ENCODE measurements around the gene PXK. TPM values are rescaled to one million over a fixed set of nuclear protein-coding genes. Genes with fewer than 3 reads are reported as not detected.

The PXK gene
- total RNA-seq, 1 donor from 2014 or later, result 55.1 TPM

DNA sequence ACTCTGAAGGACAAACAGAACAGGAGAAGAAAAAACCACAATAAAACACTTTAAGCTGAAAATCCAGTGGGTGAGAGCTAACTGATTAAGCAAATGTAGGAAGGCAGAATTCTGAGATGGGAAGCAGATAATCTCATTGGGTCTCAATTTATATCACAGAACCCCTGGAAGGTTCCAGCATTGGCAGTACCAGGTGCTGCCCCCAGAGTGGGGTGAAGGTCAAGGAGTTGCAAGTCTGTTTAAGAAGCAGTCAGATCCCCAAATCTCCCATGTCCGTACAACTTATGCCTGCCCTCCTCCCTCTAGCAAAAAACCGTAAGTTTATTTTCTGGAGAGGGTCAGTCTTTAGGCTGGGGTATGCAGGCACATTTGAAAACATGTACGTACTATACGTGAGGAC is 45.1 kb downstream of the PXK start:
- intact Hi-C loops (cut with micrococcal nuclease), result no loop called here

DNA sequence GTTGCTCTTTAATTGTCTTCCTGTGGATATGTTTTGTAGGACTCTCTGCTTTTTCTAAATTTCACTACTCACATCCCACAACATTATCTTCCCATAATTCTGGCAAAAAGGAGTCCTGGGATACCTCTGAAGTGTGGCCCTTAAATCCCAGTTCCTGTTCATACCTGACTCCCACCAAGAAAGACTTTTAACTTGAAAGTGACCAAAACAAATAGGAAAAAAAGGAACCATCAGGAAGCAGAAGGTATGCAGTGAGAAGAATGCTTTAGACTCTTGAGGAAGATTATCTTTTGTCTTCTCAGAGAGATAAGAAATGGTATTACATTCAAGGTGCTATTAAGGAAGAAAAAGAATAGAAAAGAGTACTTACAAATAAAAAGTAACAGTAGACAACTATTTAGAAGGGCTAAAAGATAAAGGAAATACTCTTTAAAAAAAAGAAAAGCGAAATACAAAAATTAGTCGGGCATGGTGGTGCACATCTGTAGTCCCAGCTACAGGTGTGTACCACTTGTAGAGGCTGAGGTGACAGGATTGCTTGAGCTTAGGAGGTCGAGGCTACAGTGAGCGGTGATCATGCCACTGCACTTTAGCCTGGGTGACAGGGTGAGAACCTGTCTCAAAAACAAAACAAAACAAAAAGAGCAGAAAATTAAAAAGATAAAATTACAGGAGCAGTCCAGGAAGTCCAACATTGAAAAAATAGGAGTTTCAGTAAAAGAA is 46.8 kb downstream of the PXK start:
- intact Hi-C loops (cut with micrococcal nuclease), result no loop called here

GRCh38 chr3:58383476-58383875 is 50.8 kb downstream of the PXK start:
- intact Hi-C loops (cut with micrococcal nuclease), result no loop called here

GRCh38 chr3:58383904-58384303 is 51.2 kb downstream of the PXK start:
- intact Hi-C loops (cut with micrococcal nuclease), result no loop called here

DNA sequence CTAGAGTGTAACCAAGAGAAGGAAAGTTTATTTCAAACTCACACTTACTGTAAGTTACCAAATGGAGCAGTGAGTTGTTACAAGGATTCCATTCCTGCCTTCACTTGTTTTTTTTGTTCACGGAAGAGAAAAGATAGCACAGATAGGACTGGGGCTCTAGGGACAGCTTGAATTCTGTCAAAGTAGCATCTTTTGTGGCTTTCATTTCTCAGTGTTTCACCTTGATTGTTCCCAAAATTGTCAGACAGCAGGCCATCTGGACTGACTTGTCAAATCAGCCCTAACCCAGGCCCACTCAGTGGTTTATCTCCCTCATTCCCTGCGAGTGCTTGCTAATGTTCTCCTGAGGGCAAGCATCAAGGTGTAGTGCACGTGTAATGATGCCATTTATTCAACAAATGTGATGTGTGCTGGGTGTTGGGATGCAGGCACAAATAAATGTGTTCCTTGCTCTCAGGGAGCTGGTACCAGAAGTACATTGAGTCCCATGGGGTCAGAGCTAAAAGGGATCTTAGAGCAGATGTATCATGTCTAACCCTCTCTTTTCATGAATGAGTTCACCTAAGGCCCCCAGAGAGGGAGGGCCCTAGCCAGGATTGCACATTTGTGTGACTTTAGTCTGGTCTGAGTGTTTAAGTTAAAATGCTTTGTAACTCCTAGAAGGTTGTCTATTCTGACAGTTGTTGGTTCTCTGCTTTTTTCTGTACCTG is 51.8 kb downstream of the PXK start:
- intact Hi-C loops (cut with micrococcal nuclease), result no loop called here

GRCh38 chr3:58386626-58387365 is 54.1 kb downstream of the PXK start:
- intact Hi-C loops (cut with micrococcal nuclease), result loop anchor here (2.0 kb wide), 1 partner anchor 32 kb away; no protein-coding TSS in a partner anchor

- intact Hi-C loops (cut with micrococcal nuclease), result loop anchor here (1.0 to 2.0 kb wide), 3 partner anchors 15 to 53 kb away; no protein-coding TSS in a partner anchor
Observed at GRCh38 chr3:58387650-58388546, 55.2 kb downstream of the PXK start.

DNA sequence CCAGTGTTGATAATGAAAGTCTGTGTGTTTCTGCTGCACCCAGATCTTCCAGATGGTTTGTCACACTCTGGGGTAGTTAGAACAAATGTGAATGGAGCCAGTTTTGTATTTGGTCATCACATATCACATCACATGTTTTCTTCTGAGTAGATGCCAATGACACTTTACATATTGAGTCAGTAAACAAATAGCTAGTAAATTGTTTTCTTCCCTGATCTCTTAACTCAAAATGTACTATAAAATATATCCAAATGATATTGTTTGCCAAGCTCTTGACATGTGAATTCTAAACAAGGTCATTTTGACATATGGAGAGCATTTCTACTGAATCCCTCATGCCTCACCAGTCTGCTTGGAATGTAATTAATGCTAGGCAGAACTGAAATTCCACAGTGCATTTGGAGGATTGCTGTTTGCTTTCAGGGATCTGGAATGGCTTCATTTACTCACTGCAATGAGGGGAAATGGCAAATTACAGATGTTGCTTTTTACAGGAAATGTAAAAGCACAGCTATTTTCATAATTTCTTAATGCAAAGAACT is 55.9 kb downstream of the PXK start:
- intact Hi-C loops (cut with micrococcal nuclease), result loop anchor here (1.0 to 2.0 kb wide), 2 partner anchors 14 to 53 kb away; no protein-coding TSS in a partner anchor

DNA sequence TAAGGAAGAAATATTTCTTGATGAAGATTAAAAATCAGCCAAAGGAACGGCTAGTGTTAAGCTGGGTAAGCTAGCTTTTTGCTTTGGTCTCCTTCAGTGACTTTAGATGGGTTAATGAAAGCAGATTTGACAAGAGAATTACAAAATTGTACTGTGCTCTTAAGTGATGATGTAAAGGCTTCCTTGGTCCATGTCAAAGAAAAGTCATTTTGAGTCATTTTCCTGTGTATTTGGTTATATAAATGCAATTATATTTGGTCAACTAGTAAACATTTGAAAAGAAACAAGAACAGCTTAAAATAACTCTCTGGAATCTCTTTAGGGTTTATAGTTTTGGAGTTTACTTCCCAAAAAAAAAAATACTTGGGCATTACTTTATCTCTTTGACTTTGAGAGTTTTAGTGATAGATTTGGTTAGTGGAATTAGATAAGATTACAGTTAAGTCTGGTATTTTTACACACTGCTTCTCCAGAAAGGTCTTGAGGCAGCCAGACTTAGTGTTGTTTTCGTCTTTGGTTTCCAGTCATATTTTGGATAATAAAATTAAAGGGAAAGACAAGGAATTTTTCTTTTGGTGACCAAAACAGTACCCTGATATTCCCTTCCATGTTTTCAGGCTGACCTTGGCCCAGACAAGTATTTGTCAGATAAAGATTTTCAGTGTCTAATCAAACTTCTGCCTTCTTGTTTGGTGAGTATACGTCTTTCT is 58.6 kb downstream of the PXK start:
- intact Hi-C loops (cut with micrococcal nuclease), result no loop called here

GRCh38 chr3:58392181-58392580 is 59.5 kb downstream of the PXK start:
- intact Hi-C loops (cut with micrococcal nuclease), result no loop called here

DNA sequence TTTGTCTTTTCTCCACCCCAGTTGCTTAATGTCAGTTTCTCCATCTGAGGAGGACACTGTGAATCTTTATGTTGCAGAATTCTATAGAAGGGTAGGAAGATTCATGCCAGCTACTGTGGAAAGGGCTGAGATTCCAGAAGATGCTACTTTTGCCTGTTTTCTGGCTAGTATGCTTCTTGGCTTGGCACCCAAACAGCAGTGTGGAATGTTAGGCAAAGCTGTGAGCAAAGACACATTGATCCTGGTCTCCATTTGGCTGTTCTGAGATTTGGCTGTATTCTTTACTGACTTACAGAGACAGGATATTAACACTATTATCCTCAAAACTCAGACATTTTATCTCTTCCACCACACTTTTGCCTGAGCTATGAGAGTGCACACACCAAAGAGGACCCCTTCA is 61.6 kb downstream of the PXK start:
- intact Hi-C loops (cut with micrococcal nuclease), result no loop called here

- intact Hi-C loops (cut with micrococcal nuclease), result no loop called here
Observed at GRCh38 chr3:58398669-58399333, 66.1 kb downstream of the PXK start.

- intact Hi-C loops (cut with micrococcal nuclease), result loop anchor here (2.0 kb wide), 1 partner anchor 15 kb away; no protein-coding TSS in a partner anchor
Observed at GRCh38 chr3:58403513-58404109, 70.9 kb downstream of the PXK start.

GRCh38 chr3:58404396-58404795 is 71.7 kb downstream of the PXK start:
- intact Hi-C loops (cut with micrococcal nuclease), result no loop called here

- intact Hi-C loops (cut with micrococcal nuclease), result no loop called here
Observed at GRCh38 chr3:58408906-58409305, 76.2 kb downstream of the PXK start.

DNA sequence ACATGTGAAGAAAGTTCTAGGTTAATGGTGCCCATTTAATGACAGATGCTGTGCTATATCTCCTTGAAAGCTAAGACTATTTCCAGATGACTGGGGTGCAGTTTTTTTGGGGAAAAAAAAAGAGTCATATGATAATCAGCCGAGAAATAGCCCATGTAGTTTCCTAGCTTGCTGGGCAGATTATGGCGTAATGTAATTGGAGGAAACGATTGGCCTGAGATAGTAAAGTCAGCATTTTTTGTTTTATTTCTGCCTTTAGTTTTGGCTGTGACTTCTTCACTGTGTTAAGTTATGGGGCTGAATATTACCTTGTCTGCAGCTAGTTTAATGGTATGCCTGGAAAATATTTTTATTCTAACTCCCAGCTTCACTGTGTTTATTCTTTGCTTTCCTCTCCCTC is 77.0 kb downstream of the PXK start:
- intact Hi-C loops (cut with micrococcal nuclease), result no loop called here

GRCh38 chr3:58411036-58411435 is 78.3 kb downstream of the PXK start:
- intact Hi-C loops (cut with micrococcal nuclease), result no loop called here

DNA sequence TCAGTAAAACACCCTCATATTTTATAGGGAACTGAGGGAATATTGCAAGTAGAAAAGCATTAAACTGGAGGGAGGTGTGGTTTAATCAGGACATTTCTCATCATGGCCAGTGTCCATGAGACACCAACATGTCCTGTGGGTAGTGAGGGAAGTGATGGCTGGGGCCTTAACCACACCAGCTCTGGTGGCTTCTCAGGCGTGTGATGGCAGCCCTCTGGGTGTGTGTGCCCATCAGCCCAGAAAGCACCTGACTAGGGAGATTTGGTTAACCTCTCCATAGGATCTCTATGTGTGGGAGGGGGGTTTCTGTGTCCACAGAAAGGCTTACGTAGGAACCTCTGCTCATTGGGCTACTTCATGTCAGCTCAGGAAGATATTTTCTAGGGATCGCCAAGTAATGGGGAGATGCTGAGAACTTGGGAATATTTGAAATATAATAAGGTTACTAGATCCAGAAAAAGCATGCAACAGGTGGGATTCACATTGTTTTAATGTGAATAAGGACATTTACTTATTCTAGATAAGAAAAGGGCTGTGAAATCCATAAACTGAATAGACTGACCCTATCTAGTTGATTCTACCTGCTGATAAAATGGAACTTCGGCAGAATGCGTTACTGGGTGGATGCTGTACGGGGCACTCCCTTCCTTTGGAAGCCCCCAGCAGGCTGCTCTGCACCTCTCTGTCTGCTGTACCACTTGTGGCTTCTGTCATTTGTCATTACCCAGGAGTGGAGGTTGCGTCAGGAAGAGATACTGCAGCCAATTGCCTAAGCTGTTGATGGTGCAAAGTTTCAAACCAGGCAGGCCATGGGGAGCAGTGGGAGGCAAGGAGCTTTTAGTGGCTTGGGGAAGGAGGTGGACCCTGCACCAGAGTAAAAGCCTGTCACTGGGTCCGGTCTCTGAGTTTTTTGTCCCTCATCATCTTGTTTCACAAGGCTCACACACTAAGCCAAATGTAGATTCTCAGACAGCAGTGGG is 79.4 kb downstream of the PXK start:
- intact Hi-C loops (cut with micrococcal nuclease), result no loop called here

Data from T-helper 1 cell treated with Interleukin-12 subunit alpha and Interleukin-12 subunit beta and Interleukin-4 antibody, amounts not matched to agents 30 ng/mL and 1 ng/mL, for 36 hours (primary cell).